HepG2 (cell line): ENCODE results near the gene BLCAP. TPM values are rescaled to one million over a fixed set of nuclear protein-coding genes. Genes with fewer than 3 reads are reported as not detected.
A peak's percentile ranks its signal among the peaks of the same experiment; 100 is the strongest.

ENCODE experiments used
- AFF4 ChIP-seq: sonication (generic); formaldehyde crosslinking; IDR thresholded peaks from 2 replicates; pipeline ENCODE4 v1.4.0; 2020; ENCODE audit warnings: missing genetic modification reagents
- ARID4A ChIP-seq: sonication (generic); formaldehyde crosslinking; IDR thresholded peaks from 2 replicates; pipeline ENCODE4 v1.5.0; 2020; ENCODE audit warnings: mild to moderate bottlenecking, missing genetic modification reagents, borderline replicate concordance
- ATF7 ChIP-seq, 2 experiments: fragments of 450-650 bp in 1 of 2; sonication (generic) in 1 of 2; formaldehyde crosslinking in 1 of 2; IDR thresholded peaks; 2 replicates each; pipeline versions ENCODE4 v1.4.0 to v1.6.1; 2016 to 2020; ENCODE audit warnings: antibody characterized with exemption in 1 of 2, mild to moderate bottlenecking in 1 of 2, missing genetic modification reagents in 1 of 2
- CERS6 ChIP-seq: sonication (generic); formaldehyde crosslinking; IDR thresholded peaks from 2 replicates; pipeline ENCODE4 v1.5.0; 2020; ENCODE audit warnings: missing genetic modification reagents
- ESRRA ChIP-seq: sonication (generic); formaldehyde crosslinking; IDR thresholded peaks from 2 replicates; pipeline ENCODE4 v1.5.1; 2020; ENCODE audit warnings: mild to moderate bottlenecking, low read depth, missing genetic modification reagents
- GATAD2A ChIP-seq: IDR thresholded peaks from 2 replicates; pipeline ENCODE4 v1.6.1; 2016
- IRF2 ChIP-seq: IDR thresholded peaks from 2 replicates; pipeline ENCODE4 v1.6.1; 2018; ENCODE audit warnings: missing genetic modification reagents, missing compliant biosample characterization
- PLSCR1 ChIP-seq: sonication (generic); formaldehyde crosslinking; IDR thresholded peaks from 2 replicates; pipeline ENCODE4 v1.5.0; 2020; ENCODE audit warnings: missing genetic modification reagents, mild to moderate bottlenecking, borderline replicate concordance
- ZBED4 ChIP-seq: sonication (generic); formaldehyde crosslinking; IDR thresholded peaks from 2 replicates; pipeline ENCODE4 v1.4.0; 2020; ENCODE audit warnings: missing genetic modification reagents, borderline replicate concordance
- ZNF136 ChIP-seq: sonication (generic); formaldehyde crosslinking; IDR thresholded peaks from 2 replicates; pipeline ENCODE4 v1.8.1; 2022; ENCODE audit warnings: low read depth, mild to moderate bottlenecking, moderate library complexity, missing genetic modification reagents
- ZNF468 ChIP-seq: sonication (generic); formaldehyde crosslinking; IDR thresholded peaks from 2 replicates; pipeline ENCODE4 v1.8.0; 2022; ENCODE audit warnings: mild to moderate bottlenecking, moderate library complexity, missing genetic modification reagents
- ZNF530 ChIP-seq: sonication (generic); formaldehyde crosslinking; IDR thresholded peaks from 2 replicates; pipeline ENCODE4 v1.5.0; 2020; ENCODE audit warnings: low read depth, mild to moderate bottlenecking, missing genetic modification reagents
- ZNF670 ChIP-seq: sonication (generic); formaldehyde crosslinking; IDR thresholded peaks from 2 replicates; pipeline ENCODE4 v1.8.0; 2022; ENCODE audit warnings: mild to moderate bottlenecking, missing genetic modification reagents, borderline replicate concordance
- polyA plus RNA-seq, 8 experiments: library from polyadenylated mRNA; depleted of rRNA in 3 of 8; stranded (reverse) in 7 of 8; unstranded in 1 of 8; fragments of >200 nt; fragmentation: Illumina TruSeq in 4 of 8; extraction: Trizol in 4 of 8; gene quantifications; 2 replicates each; pipeline versions ENCODE4 v1.2.1 to v1.2.3, GENCODE V29; 2011 to 2016; ENCODE audit warnings: low read depth in 4 of 8, missing spikeins in 1 of 8, mixed read lengths in 1 of 8; ENCODE audit not compliant: insufficient read depth in 1 of 8
- total RNA-seq, 5 experiments: library from RNA; depleted of rRNA; stranded (reverse); fragments of >200 nt; fragmentation: Illumina TruSeq; extraction: Trizol; gene quantifications; 2 replicates each; pipeline ENCODE4 v1.2.3, GENCODE V29; 2016; ENCODE audit warnings: low read depth in 1 of 5

Gene BLCAP
- total and polyA plus RNA-seq, 2 of the 13 experiments (the other 11 are each of a cell fraction or from before 2014, with no cell fraction given): 52.4 to 86.8 TPM

- TF ChIP-seq PLSCR1 (CRISPR knock-in tag): no peak
- no peak for TF ChIP-seq ZNF468 (CRISPR knock-in tag)
- TF ChIP-seq ATF7 (IDR thresholded peaks at IDR 0.05): no peak
- TF ChIP-seq ATF7 (CRISPR knock-in tag; IDR thresholded peaks at IDR 0.05): peak; percentile 28; the same call in 1 of the 2 replicates
- TF ChIP-seq GATAD2A: 0 out of 2 replicates have a peak, but pooled peaks have one; percentile 22
- TF ChIP-seq ZNF670 (CRISPR knock-in tag): no peak
- TF ChIP-seq AFF4 (CRISPR knock-in tag): no peak
- TF ChIP-seq CERS6 (CRISPR knock-in tag): no peak
- TF ChIP-seq ZNF530: no peak
- 0 out of 2 replicates have a peak, but pooled peaks have one; percentile 43 for TF ChIP-seq ZBED4 (CRISPR knock-in tag)
- TF ChIP-seq ARID4A (CRISPR knock-in tag): peak; percentile 47; the same call in 1 of the 2 replicates
- TF ChIP-seq ESRRA (CRISPR knock-in tag): no peak
- TF ChIP-seq IRF2 (CRISPR knock-in tag): peak; percentile 70; the same call in 1 of the 2 replicates
- TF ChIP-seq ZNF136 (CRISPR knock-in tag): no peak
These were observed 36.9 kb upstream of the BLCAP start (continued) for GRCh38 chr20:37564388-37565133.
